CD4-positive, alpha-beta T cell (primary cell): ENCODE measurements around the gene SCGB1D1. TPM values are rescaled to one million over a fixed set of nuclear protein-coding genes. Genes with fewer than 3 reads are reported as not detected.

Experiments used
- ATAC-seq: fragments of 200-7000 bp; cut with Tn5 transposase; one replicate; pipeline ENCODE4 v1.10.0; 2022; ENCODE audit warnings: mild to moderate bottlenecking; ENCODE audit not compliant: poor library complexity
- CTCF ChIA-PET: fragments of 350-600 bp; sonication (Branson Sonifier 250); formaldehyde crosslinking; loops from one replicate; lab custom pipeline; 2021; ENCODE audit warnings: antibody characterized with exemption, inconsistent platforms; lab: Charles Lee
- POLR2A ChIA-PET: fragments of 350-600 bp; sonication (Branson Sonifier 250); formaldehyde crosslinking; loops from one replicate; lab custom pipeline; 2021; ENCODE audit warnings: antibody characterized with exemption, inconsistent platforms; lab: Charles Lee
- DNase-seq, 14 experiments: peaks; one replicate each; pipeline ENCODE4 v3.0.0-alpha.2; 2013 to 2020; ENCODE audit warnings: mixed read lengths in 2 of 14
- H3K27ac ChIP-seq, 2 donors: one replicate each; pipeline versions ENCODE4 v1.5.1 to v1.7.0; 2013; ENCODE audit warnings: low read length in 2 of 2, low read depth in 1 of 2, mild to moderate bottlenecking in 1 of 2
- H3K27me3 ChIP-seq, 2 experiments: 1 replicate in 1 of 2; 2 replicates in 1 of 2; pipeline versions ENCODE4 v1.6.1 to v1.7.0; 2013; ENCODE audit warnings: low read length in 2 of 2, control low read depth in 1 of 2, mild to moderate bottlenecking in 1 of 2, moderate library complexity in 1 of 2; ENCODE audit not compliant: insufficient read depth in 2 of 2, control insufficient read depth in 1 of 2
- H3K36me3 ChIP-seq: one replicate; pipeline ENCODE4 v1.6.1; 2013; ENCODE audit warnings: low read length, control low read depth; ENCODE audit not compliant: insufficient read depth
- H3K4me1 ChIP-seq: one replicate; pipeline ENCODE4 v1.6.1; 2013; ENCODE audit warnings: low read length, control low read depth; ENCODE audit not compliant: insufficient read depth
- H3K4me3 ChIP-seq: one replicate; pipeline ENCODE4 v1.5.1; 2013; ENCODE audit warnings: mild to moderate bottlenecking, low read length, moderate library complexity
- H3K9me3 ChIP-seq, 2 experiments: 1 replicate in 1 of 2; 2 replicates in 1 of 2; pipeline versions ENCODE4 v1.6.1 to v1.7.0; 2013; ENCODE audit warnings: low read length in 2 of 2, mild to moderate bottlenecking in 2 of 2, control low read depth in 1 of 2, moderate library complexity in 1 of 2; ENCODE audit not compliant: control insufficient read depth in 1 of 2, insufficient read depth in 1 of 2
- H3K27ac Mint-ChIP-seq: one replicate; pipeline ENCODE4 v1.8.0; 2020; ENCODE audit warnings: mixed read lengths
- H3K27me3 Mint-ChIP-seq: one replicate; pipeline ENCODE4 v1.8.0; 2021; ENCODE audit warnings: mixed read lengths
- H3K36me3 Mint-ChIP-seq: one replicate; pipeline ENCODE4 v1.8.0; 2021; ENCODE audit warnings: low read depth, mixed read lengths
- H3K4me1 Mint-ChIP-seq: one replicate; pipeline ENCODE4 v1.8.0; 2021; ENCODE audit warnings: low read depth, mixed read lengths
- H3K4me3 Mint-ChIP-seq: one replicate; pipeline ENCODE4 v1.8.0; 2020; ENCODE audit warnings: mild to moderate bottlenecking, mixed read lengths
- H3K9me3 Mint-ChIP-seq: one replicate; pipeline ENCODE4 v1.8.0; 2020; ENCODE audit warnings: mixed read lengths
- intact Hi-C, 2 experiments: fragments of 100-400 bp; cut with DNase I in 1 of 2; cut with micrococcal nuclease in 1 of 2; formaldehyde crosslinking; loops; one replicate each; pipeline versions ENCODE4 v1.15.1 to v1.9.0; 2023 to 2025; cut with DNase I, micrococcal nuclease
- total RNA-seq, 174 experiments: library from RNA in 2 of 174; stranded (reverse) in 2 of 174; gene quantifications; one replicate each; pipeline ENCODE4 v1.2.3 and lab custom pipeline; 2021 to 2026
- TF ChIP-seq, protein P1 (sequence below): fragments of 200-600 bp; IDR thresholded peaks from one replicate; pipeline ENCODE4 v1.8.0; 2022; ENCODE audit warnings: antibody characterized with exemption, mild to moderate bottlenecking

Gene SCGB1D1
- total RNA-seq, 2 experiments from 2014 or later, result not detected

DNA sequence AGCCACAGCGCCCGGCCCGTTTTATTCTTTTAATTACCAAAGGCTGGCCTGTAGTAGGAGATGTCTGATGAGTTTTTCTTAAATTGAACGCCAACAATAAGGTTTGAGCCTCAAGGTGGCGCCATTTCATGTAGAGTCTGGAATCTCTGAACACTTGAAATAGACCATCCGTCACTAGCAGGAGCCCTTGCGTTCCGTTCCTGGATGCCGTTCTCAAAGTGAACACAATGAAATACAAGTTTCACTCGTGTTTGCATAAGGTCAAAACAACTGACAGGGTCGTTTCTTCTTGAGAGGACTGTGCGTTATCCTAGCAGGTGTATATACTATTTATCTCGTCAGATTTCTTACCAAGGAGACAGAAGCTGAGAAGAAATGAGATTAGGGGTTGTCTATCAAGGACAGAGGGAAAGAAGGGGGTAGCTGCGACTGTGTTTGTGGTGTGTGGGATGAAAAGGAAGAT is 18.7 kb upstream of the SCGB1D1 start:
- no peaks in the 10 kb centered on the region for H3K4me1 Mint-ChIP-seq
- H3K9me3 Mint-ChIP-seq, result no peaks in the 10 kb centered on the region
- ChIA-PET CTCF (interaction anchor here (0.6 to 1.8 kb wide), 3 partner anchors 17 to 139 kb away, joined by 3 to 7 read pairs (median 4); no protein-coding TSS in a partner anchor), POLR2A (no interaction called here)
- no peak overlapping the region for H3K4me3 Mint-ChIP-seq
- DNase-seq (peak; percentile 45 to 84 (median 68)), ATAC-seq (peak; percentile 84)
- H3K27ac Mint-ChIP-seq, result no peak overlapping the region
- H3K27me3 Mint-ChIP-seq, result peaks cover 39% of the 10 kb centered on the region
- peaks cover 19 to 20% of the 10 kb centered on the region in 2 experiments for H3K27me3 ChIP-seq
- H3K36me3 ChIP-seq, result no peaks in the 10 kb centered on the region
- H3K27ac ChIP-seq, result no peak overlapping the region
- intact Hi-C loops, result loop anchor here (1.0 to 5.0 kb wide), 4 partner anchors 140 to 207 kb away; no protein-coding TSS in a partner anchor
- no peaks in the 10 kb centered on the region for H3K9me3 ChIP-seq
- H3K36me3 Mint-ChIP-seq, result no peaks in the 10 kb centered on the region
- no peak overlapping the region for H3K4me3 ChIP-seq
- peaks cover 5% of the 10 kb centered on the region for H3K4me1 ChIP-seq
- TF ChIP-seq, protein P1, sequence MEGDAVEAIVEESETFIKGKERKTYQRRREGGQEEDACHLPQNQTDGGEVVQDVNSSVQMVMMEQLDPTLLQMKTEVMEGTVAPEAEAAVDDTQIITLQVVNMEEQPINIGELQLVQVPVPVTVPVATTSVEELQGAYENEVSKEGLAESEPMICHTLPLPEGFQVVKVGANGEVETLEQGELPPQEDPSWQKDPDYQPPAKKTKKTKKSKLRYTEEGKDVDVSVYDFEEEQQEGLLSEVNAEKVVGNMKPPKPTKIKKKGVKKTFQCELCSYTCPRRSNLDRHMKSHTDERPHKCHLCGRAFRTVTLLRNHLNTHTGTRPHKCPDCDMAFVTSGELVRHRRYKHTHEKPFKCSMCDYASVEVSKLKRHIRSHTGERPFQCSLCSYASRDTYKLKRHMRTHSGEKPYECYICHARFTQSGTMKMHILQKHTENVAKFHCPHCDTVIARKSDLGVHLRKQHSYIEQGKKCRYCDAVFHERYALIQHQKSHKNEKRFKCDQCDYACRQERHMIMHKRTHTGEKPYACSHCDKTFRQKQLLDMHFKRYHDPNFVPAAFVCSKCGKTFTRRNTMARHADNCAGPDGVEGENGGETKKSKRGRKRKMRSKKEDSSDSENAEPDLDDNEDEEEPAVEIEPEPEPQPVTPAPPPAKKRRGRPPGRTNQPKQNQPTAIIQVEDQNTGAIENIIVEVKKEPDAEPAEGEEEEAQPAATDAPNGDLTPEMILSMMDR, result peak; percentile 68

DNA sequence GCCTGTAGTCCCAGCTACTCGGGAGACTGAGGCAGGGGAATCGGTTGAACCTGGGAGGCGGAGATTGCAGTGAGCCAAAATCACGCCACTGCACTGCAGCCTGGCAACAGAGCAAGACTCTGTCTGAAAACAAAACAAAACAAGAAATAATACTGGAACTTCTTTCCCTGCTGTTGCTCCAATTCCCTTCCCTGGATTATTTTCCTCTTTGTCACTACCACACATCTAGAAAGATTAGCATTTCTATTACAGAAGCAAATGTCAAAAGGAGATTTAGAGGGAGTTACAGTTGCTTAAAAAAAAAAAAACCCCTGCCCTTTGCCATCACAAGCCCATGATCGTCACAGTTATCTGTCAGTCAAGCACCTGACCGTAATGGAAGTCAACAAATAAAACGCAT is 17.7 kb upstream of the SCGB1D1 start:
- TF ChIP-seq, protein P1, result no peak
- intact Hi-C loops, result loop anchor here in 1 of 2 experiments (5.0 kb wide), 1 partner anchor 205 kb away; no protein-coding TSS in a partner anchor
- no peaks in the 10 kb centered on the region for H3K4me1 Mint-ChIP-seq
- Histone ChIP-seq H3K27me3 (peaks cover 19 to 21% of the 10 kb centered on the region in 2 experiments), H3K4me3 (no peak overlapping the region), H3K36me3 (no peaks in the 10 kb centered on the region), H3K27ac (no peak overlapping the region), H3K9me3 (no peaks in the 10 kb centered on the region), H3K4me1 (peaks cover 5% of the 10 kb centered on the region)
- DNase-seq, result no peak
- H3K9me3 Mint-ChIP-seq, result no peaks in the 10 kb centered on the region
- H3K36me3 Mint-ChIP-seq, result no peaks in the 10 kb centered on the region
- ATAC-seq, result no peak
- ChIA-PET POLR2A (no interaction called here), CTCF (interaction anchor here (1.8 kb wide), 1 partner anchor 138 kb away, joined by 7 read pairs; no protein-coding TSS in a partner anchor)
- peaks cover 46% of the 10 kb centered on the region for H3K27me3 Mint-ChIP-seq
- H3K4me3 Mint-ChIP-seq, result no peak overlapping the region
- no peak overlapping the region for H3K27ac Mint-ChIP-seq

DNA sequence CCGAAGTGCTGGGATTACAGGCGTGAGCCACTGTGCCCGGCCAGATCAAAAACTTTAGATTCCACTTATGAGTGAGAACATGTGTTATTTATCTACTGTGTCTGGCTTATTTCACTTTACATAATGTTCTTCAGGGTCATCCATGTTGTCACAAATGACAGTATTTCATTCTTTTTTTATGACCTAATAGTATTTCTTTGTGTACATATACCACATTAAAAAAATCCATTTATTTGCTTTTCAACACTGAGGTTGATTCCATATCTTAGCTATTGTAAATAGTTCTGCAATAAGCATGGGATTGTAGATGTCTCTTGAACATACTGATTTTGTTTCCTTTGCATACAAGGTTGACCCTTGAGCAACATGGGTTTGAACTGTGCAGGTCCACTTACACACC is 13.2 kb upstream of the SCGB1D1 start:
- Histone ChIP-seq H3K9me3 (no peaks in the 10 kb centered on the region), H3K27me3 (peaks cover 0 to 11% of the 10 kb centered on the region in 2 experiments), H3K36me3 (no peaks in the 10 kb centered on the region), H3K4me3 (no peak overlapping the region), H3K4me1 (no peaks in the 10 kb centered on the region), H3K27ac (no peak overlapping the region)
- no peak for ATAC-seq
- CTCF ChIA-PET, result no interaction called here
- no peaks in the 10 kb centered on the region for H3K9me3 Mint-ChIP-seq
- POLR2A ChIA-PET, result no interaction called here
- no peak overlapping the region for H3K4me3 Mint-ChIP-seq
- H3K27ac Mint-ChIP-seq, result no peak overlapping the region
- TF ChIP-seq, protein P1, result no peak
- H3K36me3 Mint-ChIP-seq, result no peaks in the 10 kb centered on the region
- H3K27me3 Mint-ChIP-seq, result peaks cover 35% of the 10 kb centered on the region
- DNase-seq, result no peak
- no peaks in the 10 kb centered on the region for H3K4me1 Mint-ChIP-seq
- intact Hi-C loops, result no loop called here
